Esophagus squamous epithelium (tissue), 4 donors: ENCODE measurements around the gene RRBP1.

Experiments
- CTCF ChIP-seq, 6 experiments: fragments of 450-650 bp in 4 of 6; fragments of 200-600 bp in 2 of 6; sonication (generic) in 2 of 6; IDR thresholded peaks; one replicate each; pipeline ENCODE4 v1.5.1; 2016 to 2019; ENCODE audit warnings: antibody characterized with exemption in 6 of 6, mild to moderate bottlenecking in 4 of 6, moderate library complexity in 4 of 6
- POLR2A ChIP-seq, 4 donors: fragments of 450-650 bp; IDR thresholded peaks; one replicate each; pipeline ENCODE4 v1.6.1; 2017; ENCODE audit warnings: antibody characterized with exemption in 4 of 4, mild to moderate bottlenecking in 4 of 4, moderate library complexity in 3 of 4

GRCh38 chr20:17583126-17583525 lies 98.9 kb downstream of the RRBP1 start:
- no peak for TF ChIP-seq CTCF (IDR thresholded peaks at IDR 0.05)
- TF ChIP-seq POLR2A (IDR thresholded peaks at IDR 0.05), result no peak
